Measurements from ENCODE around the gene TACSTD2.
A peak's percentile ranks its signal among the peaks of the same experiment; 100 is the strongest.

TACSTD2 gene

DNA sequence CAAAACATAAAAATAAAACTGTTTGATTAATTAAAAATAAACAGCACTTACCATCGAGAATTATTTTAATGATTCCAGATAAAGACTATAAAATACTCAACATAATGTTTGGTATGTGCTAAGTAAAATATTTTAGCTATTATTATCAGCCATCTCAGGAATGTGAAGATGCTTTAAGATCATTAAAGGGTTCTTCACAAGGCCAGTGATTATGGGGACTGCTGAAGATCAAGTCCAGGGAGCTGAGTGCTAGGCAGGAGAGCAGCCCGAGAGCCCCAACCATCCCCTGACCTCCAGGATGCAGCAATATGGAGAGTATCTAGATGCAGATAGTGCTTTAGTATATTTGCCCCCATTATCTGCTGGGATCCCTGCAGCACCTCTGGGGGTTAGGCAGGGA lies 4.6 kb upstream of the TACSTD2 start:
- no peaks in the 10 kb centered on the region for H3K9me3 ChIP-seq (ENCODE audit: control insufficient read depth, insufficient read depth, low read length)
- no peak overlapping the region for H3K9ac ChIP-seq (ENCODE audit: low read depth, low read length)
- peaks cover 9% of the 10 kb centered on the region for H3K4me1 ChIP-seq (ENCODE audit: insufficient read depth, low read length)
- no peaks in the 10 kb centered on the region for H3K36me3 ChIP-seq (ENCODE audit: insufficient read depth, low read length)

DNA sequence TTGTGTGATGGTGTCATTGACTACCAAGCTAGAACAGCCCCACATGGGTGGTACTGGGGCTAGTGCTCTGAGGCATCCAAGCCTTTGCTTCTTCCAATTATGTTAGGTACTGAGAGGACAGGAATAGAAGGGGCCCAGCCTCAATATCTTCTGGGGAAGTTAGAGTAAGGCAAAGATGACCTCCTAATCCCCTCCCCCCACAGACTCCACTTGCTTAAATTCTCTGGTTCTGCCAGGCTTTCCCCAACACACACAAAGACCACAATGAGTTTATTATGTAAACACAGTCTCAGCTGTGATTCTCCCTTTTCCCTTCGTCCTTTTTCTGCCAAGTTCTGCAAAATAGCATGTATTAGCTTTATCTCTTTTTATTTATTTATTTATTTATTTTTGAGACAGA lies 3.1 kb upstream of the TACSTD2 start:
- H3K9ac ChIP-seq (ENCODE audit: low read depth, low read length): no peak overlapping the region
- H3K36me3 ChIP-seq (ENCODE audit: insufficient read depth, low read length): no peaks in the 10 kb centered on the region
- peaks cover 9% of the 10 kb centered on the region for H3K4me1 ChIP-seq (ENCODE audit: insufficient read depth, low read length)
- peaks cover 4% of the 10 kb centered on the region; the same call in 1 of the 2 replicates for H3K9me3 ChIP-seq (ENCODE audit: control insufficient read depth, insufficient read depth, low read length)

DNA sequence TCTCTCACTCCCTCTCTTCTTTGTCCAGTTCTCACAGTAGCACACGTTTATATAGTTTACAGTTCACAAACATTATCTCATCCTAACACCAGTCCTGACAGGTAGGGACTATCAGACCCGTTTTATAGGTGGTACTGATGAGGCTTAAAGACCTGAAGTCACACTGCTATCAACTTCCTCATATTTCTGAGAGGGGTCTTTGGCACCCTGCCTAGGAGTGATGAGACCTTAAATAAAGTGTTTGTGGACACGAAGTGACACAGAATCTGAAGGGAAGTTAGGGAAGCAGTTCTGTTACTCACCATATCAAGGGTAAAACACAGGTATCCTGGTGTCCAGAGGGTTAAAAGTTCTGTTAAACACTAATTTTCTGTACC lies 590 bp upstream of the TACSTD2 start:
- Histone ChIP-seq H3K4me1 (ENCODE audit: insufficient read depth, low read length) (no peaks in the 10 kb centered on the region), H3K9me3 (ENCODE audit: control insufficient read depth, insufficient read depth, low read length) (peaks cover 4% of the 10 kb centered on the region; the same call in 1 of the 2 replicates), H3K36me3 (ENCODE audit: insufficient read depth, low read length) (no peaks in the 10 kb centered on the region), H3K9ac (ENCODE audit: low read depth, low read length) (peak overlapping the region; percentile 59; the same call in 1 of the 2 replicates)

DNA sequence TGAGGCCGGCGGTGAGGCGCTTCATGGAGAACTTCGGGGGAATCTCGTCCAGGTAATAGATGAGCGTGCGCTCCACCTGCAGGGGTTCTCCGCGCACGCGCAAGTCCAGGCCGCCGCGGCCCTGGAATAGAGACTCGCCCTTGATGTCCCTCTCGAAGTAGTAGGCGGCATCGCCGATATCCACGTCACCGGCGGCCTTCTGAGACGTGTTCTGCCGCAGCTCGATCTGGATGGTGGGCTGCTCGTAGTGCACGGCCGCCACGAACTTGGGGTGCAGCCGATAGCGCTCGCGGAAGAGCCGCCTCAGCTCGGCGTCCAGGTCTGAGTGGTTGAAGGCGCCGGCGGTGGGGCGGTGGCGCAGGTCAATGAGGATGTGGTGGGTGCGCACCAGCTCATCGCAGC lies 726 bp downstream of the TACSTD2 start:
- Histone ChIP-seq H3K9me3 (ENCODE audit: control insufficient read depth, insufficient read depth, low read length) (peaks cover 4% of the 10 kb centered on the region; the same call in 1 of the 2 replicates), H3K36me3 (ENCODE audit: insufficient read depth, low read length) (no peaks in the 10 kb centered on the region), H3K9ac (ENCODE audit: low read depth, low read length) (peak overlapping the region; percentile 59; the same call in 1 of the 2 replicates), H3K4me1 (ENCODE audit: insufficient read depth, low read length) (peaks cover 4% of the 10 kb centered on the region; the same call in 1 of the 2 replicates)

DNA sequence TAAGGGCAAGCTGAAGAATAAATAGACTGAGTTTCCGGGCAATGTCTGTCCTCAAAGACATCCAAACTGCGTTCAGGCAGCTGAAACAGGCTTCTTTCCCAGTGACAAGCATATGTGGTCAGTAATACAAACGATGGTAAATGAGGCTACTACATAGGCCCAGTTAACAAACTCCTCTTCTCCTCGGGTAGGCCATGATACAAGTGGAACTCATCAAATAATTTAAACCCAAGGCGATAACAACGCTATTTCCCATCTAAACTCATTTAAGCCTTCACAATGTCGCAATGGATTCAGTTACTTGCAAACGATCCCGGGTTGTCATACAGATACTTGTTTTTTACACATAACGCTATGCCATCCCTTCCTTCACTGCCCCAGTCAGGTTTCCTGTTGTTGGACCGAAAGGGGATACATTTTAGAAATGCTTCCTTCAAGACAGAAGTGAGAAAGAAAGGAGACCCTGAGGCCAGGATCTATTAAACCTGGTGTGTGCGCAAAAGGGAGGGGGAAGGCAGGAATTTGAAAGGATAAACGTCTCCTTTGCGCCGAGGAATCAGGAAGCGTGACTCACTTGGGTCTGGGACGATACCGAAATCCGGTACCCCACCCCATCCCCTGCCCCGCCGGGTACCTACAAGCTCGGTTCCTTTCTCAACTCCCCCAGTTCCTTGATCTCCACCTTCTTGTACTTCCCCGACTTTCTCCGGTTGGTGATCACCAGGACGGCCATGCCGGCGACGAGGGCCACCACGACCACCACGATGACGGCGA lies 1.3 kb downstream of the TACSTD2 start:
- Histone ChIP-seq H3K4me1 (ENCODE audit: insufficient read depth, low read length) (peaks cover 4% of the 10 kb centered on the region; the same call in 1 of the 2 replicates), H3K9me3 (ENCODE audit: control insufficient read depth, insufficient read depth, low read length) (peaks cover 4% of the 10 kb centered on the region; the same call in 1 of the 2 replicates), H3K9ac (ENCODE audit: low read depth, low read length) (peak overlapping the region; percentile 59; the same call in 1 of the 2 replicates)

DNA sequence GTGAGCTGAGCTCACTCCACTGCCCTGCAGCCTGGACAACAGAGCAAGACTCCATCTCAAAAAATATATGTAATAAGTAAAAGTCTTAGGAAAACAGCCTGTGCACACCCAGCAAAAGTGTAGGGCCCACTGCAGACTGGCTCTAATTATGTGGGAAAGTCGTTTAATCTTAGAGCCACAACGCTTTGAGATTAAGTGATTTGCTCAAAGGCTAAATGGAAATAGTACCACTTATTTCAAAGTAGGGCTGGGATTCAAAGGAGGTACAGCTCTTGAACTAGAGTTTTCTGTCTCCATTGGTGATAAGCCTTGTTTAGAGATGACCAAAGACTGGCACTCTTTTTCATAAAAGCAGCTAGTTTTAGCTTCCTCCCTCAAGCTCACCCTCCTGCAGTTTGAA lies 2.2 kb downstream of the TACSTD2 start:
- peaks cover 4% of the 10 kb centered on the region; the same call in 1 of the 2 replicates for H3K4me1 ChIP-seq (ENCODE audit: insufficient read depth, low read length)
- H3K9ac ChIP-seq (ENCODE audit: low read depth, low read length): no peak overlapping the region
- peaks cover 4% of the 10 kb centered on the region; the same call in 1 of the 2 replicates for H3K9me3 ChIP-seq (ENCODE audit: control insufficient read depth, insufficient read depth, low read length)
- H3K36me3 ChIP-seq (ENCODE audit: insufficient read depth, low read length): no peaks in the 10 kb centered on the region

More for the DNA sequence above, 1.3 kb downstream of the TACSTD2 start:
- no peaks in the 10 kb centered on the region for H3K36me3 ChIP-seq (ENCODE audit: insufficient read depth, low read length)

DNA sequence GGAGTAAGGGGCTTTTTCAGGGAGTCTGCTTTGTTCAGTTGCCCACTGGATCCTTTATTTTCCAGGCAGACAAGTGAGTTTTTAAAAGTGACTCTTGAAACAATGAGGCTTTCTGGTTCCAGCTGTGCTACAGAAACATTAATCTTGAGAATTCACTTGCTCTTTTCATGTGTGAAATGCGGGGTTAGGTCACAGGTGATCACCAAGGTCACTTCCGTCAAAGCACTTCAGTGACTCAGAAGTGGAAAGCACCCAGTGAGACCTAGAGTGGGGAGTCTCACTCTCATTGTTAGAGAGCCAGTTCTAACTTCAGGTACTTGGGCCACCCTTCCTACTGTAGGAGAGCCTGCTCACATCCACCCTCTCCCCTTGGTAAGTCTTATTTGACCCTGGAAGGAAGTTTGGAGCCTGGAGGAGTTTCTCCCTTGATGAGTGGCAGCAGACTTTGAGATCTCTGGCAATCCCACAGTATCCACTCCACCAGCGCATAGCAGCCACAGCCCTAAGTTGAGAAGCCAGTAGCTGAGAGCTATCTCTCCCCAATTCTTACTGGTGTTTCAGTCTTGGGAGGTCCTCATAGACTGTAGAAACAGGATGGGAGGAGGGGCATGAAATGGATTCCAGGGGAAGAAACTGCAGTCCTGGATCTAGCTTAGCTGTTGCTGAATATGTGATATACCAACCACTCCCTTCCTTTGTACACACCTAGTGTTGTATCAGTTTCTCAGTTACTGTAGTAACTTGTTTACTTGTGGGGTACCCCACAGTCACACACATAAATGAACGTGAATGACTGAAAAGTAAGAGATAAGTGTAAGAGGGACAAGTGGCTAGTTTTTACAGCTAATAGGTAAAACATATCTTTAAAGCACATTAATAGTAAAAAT lies 3.1 kb downstream of the TACSTD2 start:
- Histone ChIP-seq H3K9me3 (ENCODE audit: control insufficient read depth, insufficient read depth, low read length) (peaks cover 4% of the 10 kb centered on the region; the same call in 1 of the 2 replicates), H3K36me3 (ENCODE audit: insufficient read depth, low read length) (no peaks in the 10 kb centered on the region), H3K9ac (ENCODE audit: low read depth, low read length) (no peak overlapping the region), H3K4me1 (ENCODE audit: insufficient read depth, low read length) (peaks cover 6% of the 10 kb centered on the region; the same call in 1 of the 2 replicates)

DNA sequence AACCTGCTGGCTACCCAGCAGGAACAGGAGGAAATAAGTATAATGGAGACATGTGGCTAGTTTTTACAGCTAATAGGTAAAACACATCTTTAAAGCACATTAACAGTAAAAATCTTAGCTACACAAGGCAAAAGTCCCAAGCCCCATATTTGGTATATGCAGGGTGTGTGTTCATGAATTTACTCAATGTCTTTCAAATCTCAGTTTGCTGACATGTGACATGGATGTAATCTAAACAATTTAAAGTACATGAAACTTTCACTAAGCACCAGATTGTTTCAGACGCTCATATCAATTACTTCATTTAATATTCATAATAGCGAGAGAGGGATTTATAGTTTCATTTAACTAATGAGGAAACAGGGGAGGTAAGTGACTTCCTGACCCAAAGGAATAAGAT lies 3.9 kb downstream of the TACSTD2 start:
- H3K9me3 ChIP-seq (ENCODE audit: control insufficient read depth, insufficient read depth, low read length): peaks cover 4% of the 10 kb centered on the region; the same call in 1 of the 2 replicates
- no peaks in the 10 kb centered on the region for H3K36me3 ChIP-seq (ENCODE audit: insufficient read depth, low read length)
- peaks cover 10% of the 10 kb centered on the region; the same call in 1 of the 2 replicates for H3K4me1 ChIP-seq (ENCODE audit: insufficient read depth, low read length)
- no peak overlapping the region for H3K9ac ChIP-seq (ENCODE audit: low read depth, low read length)

DNA sequence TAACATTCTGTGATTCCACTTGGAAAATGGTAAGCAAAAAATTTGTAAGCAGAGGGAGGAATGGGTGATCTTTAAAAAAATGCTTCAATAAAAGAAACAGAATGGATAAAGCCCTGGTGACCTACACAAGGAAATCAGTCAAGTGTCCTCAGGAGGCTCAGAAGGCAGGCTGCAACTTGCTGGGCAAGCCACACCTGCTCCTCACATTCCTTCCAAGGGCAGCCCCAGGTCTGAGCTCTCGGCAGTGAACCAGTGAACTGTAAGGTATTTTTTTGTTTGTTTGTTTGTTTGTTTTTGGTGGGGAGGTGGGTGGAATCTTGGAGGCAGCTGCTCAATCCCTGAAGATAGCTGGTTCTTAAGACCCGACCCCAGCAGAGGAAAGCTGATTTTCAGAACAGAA lies 4.4 kb downstream of the TACSTD2 start:
- peaks cover 4% of the 10 kb centered on the region; the same call in 1 of the 2 replicates for H3K9me3 ChIP-seq (ENCODE audit: control insufficient read depth, insufficient read depth, low read length)
- H3K36me3 ChIP-seq (ENCODE audit: insufficient read depth, low read length): no peaks in the 10 kb centered on the region
- peaks cover 10% of the 10 kb centered on the region; the same call in 1 of the 2 replicates for H3K4me1 ChIP-seq (ENCODE audit: insufficient read depth, low read length)
- H3K9ac ChIP-seq (ENCODE audit: low read depth, low read length): no peak overlapping the region

DNA sequence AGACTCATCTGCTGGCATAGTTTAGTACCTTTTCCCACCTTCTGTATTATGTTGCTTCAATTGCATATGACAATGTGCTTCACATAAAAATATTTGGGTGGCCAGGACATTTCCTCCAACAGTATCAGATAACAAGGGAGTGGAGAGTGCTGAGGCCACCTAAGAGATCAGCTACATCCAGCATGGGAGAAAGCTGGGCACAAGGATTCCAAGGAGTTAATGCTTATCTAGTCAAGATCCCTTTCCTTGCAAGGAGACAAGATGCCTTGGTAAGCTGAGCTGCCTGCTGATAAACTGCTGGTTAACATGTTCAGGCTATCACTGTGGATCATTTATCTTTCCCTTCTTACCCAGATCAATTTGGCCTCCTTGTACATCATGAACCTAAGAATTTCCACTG lies 5.4 kb downstream of the TACSTD2 start:
- Histone ChIP-seq H3K9ac (ENCODE audit: low read depth, low read length) (no peak overlapping the region), H3K36me3 (ENCODE audit: insufficient read depth, low read length) (no peaks in the 10 kb centered on the region), H3K4me1 (ENCODE audit: insufficient read depth, low read length) (peaks cover 11% of the 10 kb centered on the region; the same call in 1 of the 2 replicates), H3K9me3 (ENCODE audit: control insufficient read depth, insufficient read depth, low read length) (peaks cover 3% of the 10 kb centered on the region; the same call in 1 of the 2 replicates)

DNA sequence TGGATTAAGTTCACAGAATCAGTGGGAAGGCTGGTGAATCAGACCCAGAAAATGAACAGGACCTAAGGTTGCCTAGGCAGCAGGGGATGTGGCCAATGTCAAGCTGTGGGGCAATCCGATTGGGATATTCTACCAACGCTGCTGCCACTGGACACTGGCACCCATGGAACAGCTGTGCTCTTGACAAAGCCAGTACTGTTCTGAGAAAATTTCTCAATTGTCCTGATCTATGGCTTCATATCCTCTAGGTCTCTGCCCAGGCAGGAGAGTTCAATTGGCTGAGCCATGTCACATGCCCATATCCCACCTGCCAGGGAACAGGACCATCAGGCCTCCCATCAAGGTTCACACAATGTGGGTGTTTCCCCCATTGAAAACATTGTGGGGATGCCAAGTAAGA lies 6.2 kb downstream of the TACSTD2 start:
- Histone ChIP-seq H3K36me3 (ENCODE audit: insufficient read depth, low read length) (no peaks in the 10 kb centered on the region), H3K9me3 (ENCODE audit: control insufficient read depth, insufficient read depth, low read length) (no peaks in the 10 kb centered on the region), H3K4me1 (ENCODE audit: insufficient read depth, low read length) (peaks cover 16% of the 10 kb centered on the region; the same call in 1 of the 2 replicates), H3K9ac (ENCODE audit: low read depth, low read length) (no peak overlapping the region)

DNA sequence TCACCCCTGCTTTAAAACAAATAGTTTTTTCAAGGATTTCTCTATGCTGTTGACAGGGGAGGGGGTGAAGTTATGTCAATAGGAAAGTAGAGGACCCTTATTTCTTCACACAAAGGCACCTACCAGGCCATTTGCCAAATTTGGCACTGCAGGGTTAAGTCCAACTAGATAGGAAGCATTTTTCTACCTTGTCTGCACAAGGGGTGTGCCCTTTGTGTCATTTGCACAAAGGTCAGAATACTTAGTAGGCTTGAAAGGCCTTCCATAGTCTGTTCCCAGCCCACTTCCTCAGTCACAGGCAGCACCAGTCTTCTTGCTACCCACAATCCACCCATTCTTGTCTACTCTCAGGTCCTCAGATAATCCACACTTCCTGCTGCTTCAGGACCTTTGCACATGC lies 7.0 kb downstream of the TACSTD2 start:
- H3K9ac ChIP-seq (ENCODE audit: low read depth, low read length): no peak overlapping the region
- peaks cover 16% of the 10 kb centered on the region; the same call in 1 of the 2 replicates for H3K4me1 ChIP-seq (ENCODE audit: insufficient read depth, low read length)
- H3K9me3 ChIP-seq (ENCODE audit: control insufficient read depth, insufficient read depth, low read length): no peaks in the 10 kb centered on the region
- no peaks in the 10 kb centered on the region for H3K36me3 ChIP-seq (ENCODE audit: insufficient read depth, low read length)

DNA sequence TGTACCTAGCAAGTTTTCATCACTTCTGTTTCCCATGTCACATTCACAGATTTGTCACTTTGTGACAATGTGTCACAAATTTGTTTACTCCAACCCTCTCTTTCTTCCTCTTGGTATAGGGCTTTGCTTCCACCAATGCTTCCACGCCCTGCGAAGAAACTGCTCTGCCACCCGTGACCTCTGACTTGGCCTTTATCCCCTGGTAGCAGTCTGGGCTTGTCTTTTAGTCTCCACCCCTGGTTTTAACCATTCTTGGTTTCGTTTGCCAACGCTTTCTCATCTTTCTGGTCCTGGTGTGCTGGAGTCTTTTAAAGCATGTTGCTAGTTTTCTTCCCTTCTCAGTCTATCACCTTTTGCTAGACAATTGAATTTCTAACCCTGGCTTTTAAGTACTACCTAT lies 8.1 kb downstream of the TACSTD2 start:
- Histone ChIP-seq H3K9ac (ENCODE audit: low read depth, low read length) (no peak overlapping the region), H3K36me3 (ENCODE audit: insufficient read depth, low read length) (no peaks in the 10 kb centered on the region), H3K9me3 (ENCODE audit: control insufficient read depth, insufficient read depth, low read length) (no peaks in the 10 kb centered on the region), H3K4me1 (ENCODE audit: insufficient read depth, low read length) (peaks cover 16% of the 10 kb centered on the region; the same call in 1 of the 2 replicates)

DNA sequence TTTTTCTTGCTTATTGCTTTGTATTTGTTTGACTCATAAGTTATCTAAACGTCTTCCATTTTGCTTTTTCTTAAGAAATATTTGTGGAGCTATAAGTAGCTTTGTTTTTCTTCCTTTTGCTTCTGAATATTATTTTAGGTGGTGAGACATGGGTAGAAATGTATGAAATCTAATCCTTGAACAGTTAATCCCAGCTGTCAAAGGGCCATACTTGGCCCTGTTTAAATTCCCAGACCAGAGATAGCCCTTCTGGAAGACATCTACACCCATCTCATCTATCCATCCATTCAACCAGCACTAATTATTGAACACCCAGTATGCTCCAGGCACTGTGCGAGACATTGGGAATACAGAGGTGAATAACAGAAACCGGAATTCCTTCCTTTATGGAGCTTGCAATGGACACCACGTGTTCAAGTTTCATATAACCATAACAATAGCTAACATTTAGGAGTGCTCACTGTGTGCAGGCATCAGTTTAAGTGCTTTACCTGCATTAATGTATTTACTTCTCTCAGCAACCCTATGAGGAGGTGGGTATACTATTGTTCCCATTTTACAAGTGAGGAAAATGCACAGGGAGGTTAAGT lies 8.7 kb downstream of the TACSTD2 start:
- no peak overlapping the region for H3K9ac ChIP-seq (ENCODE audit: low read depth, low read length)
- no peaks in the 10 kb centered on the region for H3K9me3 ChIP-seq (ENCODE audit: control insufficient read depth, insufficient read depth, low read length)
- peaks cover 16% of the 10 kb centered on the region; the same call in 1 of the 2 replicates for H3K4me1 ChIP-seq (ENCODE audit: insufficient read depth, low read length)
- H3K36me3 ChIP-seq (ENCODE audit: insufficient read depth, low read length): no peaks in the 10 kb centered on the region
